NCI-H748 (cell line): ENCODE measurements around the gene KLHL42.

Experiments used
- DNase-seq: peaks from one replicate; lab custom pipeline; 2025; ENCODE audit not compliant: unreplicated experiment; lab: John Stamatoyannopoulos, UW

The KLHL42 gene

DNA sequence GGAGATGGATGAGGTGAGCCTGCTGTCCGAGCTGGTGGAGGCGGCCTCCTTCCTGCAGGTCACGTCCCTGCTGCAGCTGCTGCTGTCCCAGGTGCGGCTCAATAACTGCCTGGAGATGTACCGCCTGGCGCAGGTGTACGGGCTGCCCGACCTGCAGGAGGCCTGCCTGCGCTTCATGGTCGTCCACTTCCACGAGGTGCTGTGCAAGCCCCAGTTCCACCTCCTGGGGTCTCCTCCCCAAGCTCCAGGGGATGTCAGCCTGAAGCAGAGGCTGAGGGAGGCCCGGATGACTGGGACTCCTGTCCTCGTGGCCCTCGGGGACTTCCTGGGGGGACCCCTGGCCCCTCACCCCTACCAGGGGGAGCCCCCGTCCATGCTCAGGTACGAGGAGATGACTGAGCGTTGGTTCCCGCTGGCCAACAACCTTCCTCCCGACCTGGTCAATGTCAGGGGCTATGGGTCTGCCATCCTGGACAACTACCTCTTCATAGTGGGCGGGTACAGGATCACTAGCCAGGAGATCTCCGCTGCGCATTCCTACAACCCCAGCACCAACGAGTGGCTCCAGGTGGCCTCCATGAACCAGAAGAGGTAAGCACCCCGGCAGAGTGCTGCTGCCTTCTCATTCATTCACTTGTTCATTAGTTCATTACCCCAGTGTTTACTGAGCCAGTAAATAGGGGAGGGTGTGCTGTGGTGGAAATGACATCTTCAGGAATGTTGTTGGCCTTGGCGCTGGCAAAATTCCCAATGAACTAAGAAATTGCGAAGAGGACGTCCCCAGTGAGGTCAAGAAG, 777 bp downstream of the KLHL42 start:
- DNase-seq: peak; percentile 62

DNA sequence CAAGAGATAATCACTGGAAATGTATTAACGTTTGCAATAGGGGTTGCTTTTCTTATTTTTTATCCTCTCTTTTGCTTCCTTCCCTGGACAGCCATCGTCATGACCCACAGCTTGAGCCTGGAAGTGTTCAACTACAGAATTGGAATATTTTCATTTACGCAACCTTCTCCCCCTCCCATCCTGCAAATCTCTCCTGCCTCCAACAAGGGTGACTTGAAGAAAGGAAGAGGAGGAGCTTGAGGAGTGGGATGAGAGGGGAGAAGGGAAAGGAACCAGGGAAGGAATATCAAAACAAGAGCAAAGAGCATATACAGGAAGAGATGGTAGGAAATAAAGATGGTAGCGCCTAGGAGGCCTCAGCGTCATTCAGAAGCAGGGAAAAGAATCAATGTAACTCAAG, 1.6 kb downstream of the KLHL42 start:
- DNase-seq: no peak

DNA sequence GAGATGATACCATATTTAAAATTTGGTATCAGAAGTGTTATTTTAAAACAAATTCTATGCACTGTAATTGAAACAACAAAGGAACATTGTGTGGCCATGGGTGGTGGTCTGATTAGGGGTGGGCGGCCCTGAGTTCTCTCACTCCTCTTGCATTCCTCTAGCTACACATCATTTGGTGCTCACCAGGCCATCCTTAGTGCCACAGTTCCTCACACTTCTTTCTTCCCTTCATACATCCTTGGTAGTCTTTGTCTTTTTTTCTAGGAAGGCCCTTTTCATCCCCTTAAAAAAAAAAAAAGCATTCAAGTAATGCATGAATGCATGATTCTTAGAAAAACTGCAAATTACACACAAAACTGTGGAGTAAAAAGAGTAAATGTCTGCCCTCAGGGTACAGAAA, 2.4 kb downstream of the KLHL42 start:
- no peak for DNase-seq

DNA sequence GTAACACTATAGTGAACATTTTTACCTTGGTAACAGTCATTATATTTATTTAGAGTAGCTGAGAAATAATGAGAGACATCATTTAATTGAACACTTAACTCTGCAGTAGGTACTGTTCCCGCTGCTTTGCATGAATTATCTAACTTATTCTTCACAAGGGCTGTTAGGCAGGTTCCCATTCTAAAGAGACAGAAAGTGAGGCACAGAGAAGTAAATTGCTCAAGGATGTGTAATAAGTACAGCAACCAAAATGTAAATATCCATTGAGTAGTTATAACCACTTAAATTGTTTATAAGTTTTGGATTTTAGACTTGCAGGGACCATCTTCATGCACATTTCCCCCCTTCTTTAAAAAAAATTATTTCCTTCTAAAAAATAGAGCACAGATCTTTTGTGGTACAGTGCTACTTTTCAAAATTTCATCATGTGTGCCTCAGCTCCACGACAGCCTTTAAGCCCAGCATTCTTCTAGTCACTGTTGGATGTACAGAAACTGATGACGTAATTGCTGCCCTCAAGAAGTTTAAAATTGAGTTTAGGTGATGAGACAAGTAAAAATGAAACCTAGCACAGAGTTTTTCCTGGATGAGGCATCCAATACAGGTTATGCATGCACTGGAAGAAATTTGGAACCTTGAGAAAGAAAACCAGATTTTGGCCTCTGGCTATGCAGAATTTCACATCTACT, 6.0 kb downstream of the KLHL42 start:
- DNase-seq: peak; percentile 64

DNA sequence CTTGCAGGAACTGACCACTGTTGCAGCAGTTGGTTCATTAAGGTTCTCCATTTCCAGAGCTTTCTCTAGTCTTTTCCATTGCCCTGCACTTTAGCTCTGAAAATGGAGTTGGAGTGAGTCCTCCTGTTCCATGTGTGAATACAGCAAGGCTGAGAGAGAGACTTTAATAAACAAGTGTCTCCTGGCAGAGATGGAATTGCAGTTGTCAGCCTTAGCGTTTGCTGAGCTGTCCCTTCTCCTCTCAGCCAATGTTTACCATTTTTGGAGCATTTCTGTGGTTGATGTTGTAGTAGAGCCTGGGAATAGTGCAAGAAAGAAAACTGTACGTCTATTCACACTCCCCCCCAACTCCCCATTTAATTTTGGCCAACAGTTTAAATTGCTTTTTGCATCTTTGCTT, 7.5 kb downstream of the KLHL42 start:
- DNase-seq: no peak

DNA sequence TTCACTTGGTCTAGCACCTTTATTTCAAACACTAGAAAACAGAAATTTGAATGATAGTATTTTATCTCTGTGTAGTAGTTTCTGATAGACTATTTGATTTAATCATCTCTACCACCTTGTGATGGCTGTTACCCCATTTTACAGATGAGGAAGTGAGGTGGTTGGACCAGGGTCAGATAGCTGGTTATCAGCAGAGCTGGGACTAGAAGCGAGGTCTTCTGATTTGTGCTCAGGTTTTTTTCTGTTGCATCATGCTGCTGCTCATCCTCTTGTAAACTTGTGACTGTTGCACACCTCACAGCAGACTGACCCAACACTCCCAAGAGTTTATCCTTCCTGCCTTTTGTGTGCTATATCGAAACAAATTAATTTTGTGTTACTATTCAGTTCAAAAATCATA, 10.1 kb downstream of the KLHL42 start:
- no peak for DNase-seq

DNA sequence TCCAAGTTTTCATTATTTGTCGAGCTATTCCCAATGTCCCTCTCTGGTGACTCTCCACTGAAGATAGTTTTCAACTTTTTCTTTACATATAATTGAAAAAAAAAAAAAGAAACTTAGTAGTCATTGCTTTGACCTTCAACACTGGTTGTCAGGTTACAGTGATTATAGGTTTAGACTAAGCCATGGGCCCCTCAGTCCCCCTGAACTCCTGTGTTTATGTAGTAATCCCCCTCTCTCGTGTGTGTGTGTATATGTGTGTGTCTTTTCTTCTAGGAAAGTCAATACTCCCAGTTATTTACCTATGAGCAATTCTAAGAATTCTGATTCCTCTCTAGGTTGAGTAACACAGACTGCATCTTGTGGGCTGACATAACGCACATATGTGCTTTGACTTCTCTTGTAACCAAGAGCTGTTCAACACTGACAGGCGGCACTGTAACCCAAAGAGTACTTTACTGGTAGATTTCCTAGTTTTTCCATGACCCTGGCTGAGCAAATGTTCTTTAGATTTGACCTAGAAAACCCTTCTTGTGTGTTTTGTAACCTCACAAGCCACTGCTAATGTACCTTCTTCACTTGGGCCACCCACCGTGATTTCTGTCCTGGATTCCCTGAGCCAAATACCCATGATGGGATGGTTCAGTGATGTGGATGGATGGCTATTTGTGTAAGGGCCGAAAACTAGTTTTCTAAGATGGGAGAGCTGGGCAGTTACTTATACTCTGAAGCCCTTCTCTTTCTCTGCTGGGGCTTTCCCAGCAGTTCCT, 15.0 kb downstream of the KLHL42 start:
- no peak for DNase-seq

DNA sequence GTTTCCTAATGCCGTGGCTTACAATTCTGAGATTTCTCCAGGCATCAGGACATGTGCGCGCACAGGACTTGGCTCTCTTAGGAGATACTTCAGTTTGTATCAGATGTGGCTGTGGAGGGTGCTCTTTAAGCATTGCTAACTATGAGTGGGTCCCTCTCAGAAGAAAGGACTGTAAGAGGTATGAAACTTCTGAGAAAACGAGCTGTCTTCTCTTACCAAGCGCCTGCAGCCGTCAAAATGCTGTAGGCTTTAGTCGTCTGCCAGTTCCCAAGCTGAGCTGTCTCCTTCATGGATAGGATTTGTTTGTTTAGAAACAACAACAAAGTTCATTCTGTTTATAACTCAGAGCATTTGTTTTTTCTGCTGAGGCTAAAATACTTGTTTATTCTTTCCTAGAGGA, 16.1 kb downstream of the KLHL42 start:
- no peak for DNase-seq

DNA sequence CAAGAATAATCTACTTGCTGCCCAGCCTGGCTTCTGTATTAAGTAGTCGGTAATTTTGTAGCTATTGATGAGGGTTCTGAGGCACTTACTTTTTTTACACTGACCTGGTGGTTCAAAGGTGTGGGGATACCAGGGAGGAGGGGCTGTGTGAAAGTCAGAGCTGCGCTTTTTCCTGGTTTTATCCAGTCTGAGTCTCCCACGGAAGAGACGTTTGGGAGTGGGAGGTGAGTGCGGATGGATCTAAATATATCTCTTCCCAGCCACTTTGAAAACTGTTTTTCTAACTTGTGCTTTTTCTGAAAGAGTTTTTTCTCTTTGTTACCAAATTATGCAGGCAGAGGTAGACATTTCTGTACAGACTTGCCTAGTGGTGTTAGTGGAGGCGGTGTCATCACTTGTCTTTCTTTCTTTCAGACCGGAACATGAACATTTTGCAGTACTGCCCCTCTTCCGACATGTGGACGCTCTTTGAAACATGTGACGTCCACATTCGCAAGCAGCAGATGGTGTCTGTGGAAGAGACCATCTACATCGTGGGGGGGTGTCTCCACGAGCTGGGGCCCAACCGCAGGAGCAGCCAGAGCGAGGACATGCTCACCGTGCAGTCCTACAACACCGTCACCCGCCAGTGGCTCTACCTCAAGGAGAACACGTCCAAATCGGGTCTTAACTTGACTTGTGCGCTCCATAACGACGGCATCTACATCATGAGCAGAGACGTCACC, 17.4 kb downstream of the KLHL42 start:
- no peak for DNase-seq

DNA sequence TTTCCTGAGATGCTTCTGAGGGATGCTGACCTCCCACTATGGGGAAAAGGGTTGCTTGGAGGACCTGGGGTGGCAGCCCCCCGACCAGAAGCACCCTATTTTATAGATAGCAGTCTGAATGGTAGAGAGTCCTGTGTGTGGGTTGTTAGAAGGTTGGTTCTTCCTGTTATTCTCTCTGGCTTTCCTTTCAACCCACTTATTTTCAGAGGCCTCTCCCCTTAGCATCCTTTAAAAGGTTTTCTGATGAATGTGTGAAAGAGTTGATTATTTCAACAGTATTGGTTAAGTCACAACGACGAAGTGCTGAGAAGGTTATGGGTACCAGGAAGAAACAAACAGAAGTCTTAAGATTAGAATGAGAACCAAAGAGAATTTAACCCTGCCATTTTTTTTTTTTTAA, 20.8 kb downstream of the KLHL42 start:
- no peak for DNase-seq

DNA sequence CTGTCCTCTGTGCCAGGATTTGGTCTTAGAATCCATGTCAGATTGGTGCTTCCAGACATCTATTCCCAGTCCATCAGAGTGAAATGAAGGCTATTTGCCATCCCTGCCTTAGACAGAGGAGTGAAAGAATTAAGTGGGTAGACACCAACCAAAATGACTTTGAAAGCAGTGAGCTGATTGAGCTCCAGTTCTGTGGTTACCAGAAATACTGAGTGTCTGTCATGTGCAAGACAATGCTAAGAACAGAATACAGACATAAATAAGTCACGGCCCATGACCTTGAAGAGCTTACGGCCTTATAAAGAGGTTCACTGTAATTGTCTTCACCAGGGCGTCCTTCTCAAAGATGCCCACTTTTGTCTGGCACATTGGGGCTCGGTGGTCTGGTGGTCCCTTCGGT, 21.6 kb downstream of the KLHL42 start:
- no peak for DNase-seq

DNA sequence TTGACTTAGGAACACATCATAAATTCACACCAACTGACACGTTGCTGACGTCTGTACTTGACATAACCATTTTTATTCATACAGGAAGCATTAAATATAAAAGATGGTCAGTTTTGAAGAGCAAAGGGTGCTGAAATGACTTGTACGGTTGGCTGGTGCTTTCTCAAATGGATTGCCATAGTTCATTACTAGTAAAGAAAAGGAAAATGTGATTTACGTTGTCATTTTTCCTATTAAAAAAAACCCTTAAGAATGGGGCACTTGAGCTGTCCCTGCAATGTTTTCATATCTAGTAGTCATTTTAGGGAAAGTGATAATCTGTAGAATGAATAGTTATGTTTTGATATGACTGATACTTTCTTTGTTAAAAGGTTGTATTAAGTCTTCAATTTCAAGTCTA, 22.5 kb downstream of the KLHL42 start:
- no peak for DNase-seq

DNA sequence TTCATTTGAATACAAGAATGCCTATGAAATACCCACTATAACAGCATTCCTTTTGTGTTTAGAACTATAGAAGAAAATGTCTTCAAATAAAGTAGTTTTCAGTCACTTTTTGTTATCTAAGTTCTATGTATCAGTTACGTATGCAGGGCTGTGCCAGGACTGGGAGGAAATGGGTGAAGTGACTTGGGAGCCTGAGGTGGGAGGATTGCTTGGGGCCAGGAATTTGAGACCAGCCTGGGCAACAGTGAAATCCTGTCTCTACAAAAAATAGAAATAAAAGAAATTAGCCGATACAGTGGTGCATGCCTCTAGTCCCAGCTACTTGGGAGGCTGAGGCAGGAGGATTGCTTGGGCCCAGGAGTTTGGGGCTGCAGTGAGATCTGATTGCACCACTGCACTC, 22.9 kb downstream of the KLHL42 start:
- no peak for DNase-seq

DNA sequence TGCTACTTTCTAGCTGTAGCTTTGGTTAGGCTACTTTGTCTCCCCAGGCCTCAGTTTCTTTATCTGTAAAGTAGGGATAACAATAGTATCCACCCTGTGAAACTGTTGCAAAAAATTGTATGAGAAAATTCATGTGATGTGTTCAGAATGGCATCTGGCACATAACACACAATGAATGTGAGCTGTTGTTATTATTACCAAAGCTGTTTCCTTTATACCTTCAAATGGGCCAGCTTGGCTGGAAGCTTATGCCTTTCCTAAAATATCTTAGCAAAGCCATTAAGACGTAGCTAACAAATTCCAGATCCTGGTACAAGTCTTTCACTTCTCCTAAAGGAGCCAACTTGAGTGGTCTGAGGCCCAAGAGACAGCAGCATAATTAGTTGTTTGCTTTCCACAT, 25.2 kb downstream of the KLHL42 start:
- DNase-seq: no peak

DNA sequence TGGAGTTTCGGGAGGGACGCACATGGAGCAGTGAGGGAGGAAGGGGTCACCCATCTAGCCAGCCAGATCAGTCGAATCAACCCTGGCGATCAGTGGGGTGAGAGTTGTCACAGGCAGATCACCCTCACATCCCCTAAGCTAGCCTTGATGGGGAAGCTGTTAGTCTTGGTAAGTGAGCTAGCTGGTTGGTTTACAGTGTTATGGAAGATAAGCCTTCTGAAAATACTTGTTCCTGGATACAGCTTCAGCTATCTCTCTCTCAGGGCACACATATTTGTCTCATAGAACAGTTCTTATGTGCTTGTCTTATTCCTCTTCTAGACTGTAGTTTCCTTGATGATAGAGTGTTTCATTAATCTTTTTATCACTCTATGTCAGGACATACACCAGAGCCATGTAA, 26.2 kb downstream of the KLHL42 start:
- no peak for DNase-seq

DNA sequence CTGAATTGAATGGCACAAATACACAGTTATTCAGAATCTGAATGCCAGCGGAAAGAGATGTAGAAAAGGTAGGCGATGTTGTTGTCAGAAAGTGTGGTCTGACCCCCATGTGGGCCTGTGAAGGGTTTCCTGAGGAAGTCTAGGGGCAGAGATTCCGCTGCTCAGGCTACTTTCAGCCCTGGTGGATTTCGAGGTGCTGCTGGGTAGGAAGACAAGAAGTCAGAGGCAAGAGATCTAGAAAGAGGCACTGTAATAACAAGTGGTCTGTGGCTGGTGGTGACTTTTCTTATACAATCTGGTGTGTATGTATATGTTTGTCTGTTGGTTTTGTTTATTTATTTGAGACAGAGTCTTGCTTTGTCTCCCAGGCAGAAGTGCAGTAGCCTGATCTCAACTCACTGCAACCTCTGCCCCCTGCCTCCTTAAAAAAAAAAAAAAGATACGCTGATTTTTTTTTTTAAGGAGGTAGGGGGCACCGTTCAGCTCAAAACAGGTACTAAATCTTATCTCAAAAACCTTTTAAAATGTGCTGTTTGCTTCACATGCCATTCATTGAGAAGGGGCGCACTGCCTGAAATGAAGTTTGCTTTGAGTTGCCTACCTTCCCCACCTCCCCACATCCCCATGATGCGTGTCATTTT, 27.1 kb downstream of the KLHL42 start:
- DNase-seq: no peak

DNA sequence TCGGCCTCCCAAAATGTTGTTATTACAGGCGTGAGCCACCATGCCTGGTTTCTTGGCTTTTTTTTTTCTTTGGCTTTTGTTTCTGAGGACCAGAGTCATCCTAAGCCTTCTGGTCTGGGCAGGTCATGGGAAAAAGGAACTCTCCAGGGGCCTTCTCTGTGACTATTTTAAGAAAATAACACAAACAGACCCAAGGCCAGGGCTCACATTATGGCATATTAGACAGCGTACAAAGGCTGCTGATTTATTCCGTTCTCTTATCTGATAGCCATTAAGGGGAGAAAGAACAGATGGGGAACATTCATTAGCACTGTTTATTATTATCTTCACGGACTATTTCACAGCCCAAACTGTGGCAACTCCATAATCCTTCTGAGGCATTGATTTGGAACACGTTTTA, 28.8 kb downstream of the KLHL42 start:
- DNase-seq: no peak

DNA sequence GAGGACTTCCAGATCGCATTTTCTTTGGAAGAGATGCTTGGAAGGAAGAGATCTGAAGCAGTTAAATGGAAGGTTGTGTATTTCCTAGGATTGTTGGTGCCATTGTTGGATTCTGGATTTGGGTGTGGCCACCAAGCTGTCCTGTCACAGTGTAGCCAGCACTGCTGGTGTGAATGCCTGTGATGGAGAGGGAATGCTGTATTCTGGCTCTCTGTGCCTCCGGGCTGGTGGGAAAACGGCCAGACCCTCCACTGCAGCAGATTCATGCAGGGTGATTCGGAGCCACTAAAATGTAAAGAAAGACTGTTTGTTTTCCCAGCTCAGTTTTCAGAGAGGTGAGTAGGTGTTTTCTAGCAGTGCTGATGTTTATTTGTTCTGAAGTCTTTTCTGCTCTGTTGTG, 30.7 kb downstream of the KLHL42 start:
- no peak for DNase-seq

DNA sequence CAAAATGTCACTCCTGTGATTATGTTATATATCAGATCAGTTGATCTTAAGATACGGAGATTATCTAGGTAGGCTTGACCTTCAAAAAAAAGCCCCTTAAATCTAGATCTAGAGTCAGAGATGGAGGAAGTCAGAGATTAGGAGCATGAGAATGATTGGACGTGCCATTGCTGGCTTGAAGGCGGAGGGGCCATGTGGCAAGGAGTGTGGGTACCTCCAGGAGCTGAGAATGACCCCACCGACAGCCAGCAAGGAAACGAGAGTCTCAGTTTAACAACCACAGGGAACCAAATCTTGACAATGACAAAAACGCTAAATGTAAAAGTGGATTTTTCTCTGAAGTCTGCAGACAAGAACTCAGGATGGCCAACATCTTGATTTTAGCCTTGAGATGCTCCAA, 32.5 kb downstream of the KLHL42 start:
- DNase-seq: no peak

DNA sequence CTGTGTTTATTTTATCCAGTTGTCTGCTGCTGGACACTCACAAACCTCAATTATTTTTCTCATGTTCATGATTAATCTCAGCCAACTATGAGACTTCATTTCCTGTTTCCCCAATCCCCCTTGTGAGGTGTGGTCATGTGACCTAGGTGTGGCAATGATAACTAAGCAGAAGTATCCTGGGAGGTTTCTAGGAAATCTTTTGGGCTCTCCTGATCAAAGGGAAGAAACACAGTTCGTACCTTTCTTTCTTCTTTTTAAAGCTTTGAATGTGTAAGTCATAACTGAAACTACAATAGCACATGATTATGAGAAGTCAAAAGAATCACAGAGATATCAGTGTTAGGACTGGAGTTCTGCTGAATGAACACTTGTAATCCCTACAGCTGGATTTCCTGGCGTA, 34.4 kb downstream of the KLHL42 start:
- no peak for DNase-seq
